ENCODE results near the gene PLAC1.

The PLAC1 gene

DNA sequence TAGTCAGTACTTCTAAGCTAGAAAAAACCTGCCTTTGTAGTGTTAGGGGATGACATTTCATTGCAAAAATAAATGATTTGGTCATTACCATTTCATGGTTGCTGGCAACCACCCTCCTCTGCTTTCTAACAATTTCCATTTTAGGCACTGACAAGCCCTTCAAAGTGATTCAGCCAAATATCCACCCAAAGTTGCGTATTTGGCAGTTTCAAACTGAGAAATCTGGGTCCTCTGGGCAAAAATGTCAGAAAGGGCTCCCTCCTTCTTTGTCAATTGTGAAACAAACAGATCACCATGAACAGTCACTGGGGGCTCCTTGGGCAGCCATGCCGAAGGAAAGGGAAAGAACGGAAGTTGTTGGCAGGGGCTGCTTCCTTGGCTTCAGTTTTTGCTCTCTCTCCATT, 33.0 kb downstream of the PLAC1 start:
- TF ChIP-seq, protein P1, sequence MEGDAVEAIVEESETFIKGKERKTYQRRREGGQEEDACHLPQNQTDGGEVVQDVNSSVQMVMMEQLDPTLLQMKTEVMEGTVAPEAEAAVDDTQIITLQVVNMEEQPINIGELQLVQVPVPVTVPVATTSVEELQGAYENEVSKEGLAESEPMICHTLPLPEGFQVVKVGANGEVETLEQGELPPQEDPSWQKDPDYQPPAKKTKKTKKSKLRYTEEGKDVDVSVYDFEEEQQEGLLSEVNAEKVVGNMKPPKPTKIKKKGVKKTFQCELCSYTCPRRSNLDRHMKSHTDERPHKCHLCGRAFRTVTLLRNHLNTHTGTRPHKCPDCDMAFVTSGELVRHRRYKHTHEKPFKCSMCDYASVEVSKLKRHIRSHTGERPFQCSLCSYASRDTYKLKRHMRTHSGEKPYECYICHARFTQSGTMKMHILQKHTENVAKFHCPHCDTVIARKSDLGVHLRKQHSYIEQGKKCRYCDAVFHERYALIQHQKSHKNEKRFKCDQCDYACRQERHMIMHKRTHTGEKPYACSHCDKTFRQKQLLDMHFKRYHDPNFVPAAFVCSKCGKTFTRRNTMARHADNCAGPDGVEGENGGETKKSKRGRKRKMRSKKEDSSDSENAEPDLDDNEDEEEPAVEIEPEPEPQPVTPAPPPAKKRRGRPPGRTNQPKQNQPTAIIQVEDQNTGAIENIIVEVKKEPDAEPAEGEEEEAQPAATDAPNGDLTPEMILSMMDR (conservative IDR thresholded peaks at IDR 0.05; ENCODE audit: low read depth, low read length), result no peak
- no peak overlapping the region for H3K4me3 ChIP-seq (ENCODE audit: low read depth, low read length)
- DNase-seq (ENCODE audit: low read depth), result no peak

DNA sequence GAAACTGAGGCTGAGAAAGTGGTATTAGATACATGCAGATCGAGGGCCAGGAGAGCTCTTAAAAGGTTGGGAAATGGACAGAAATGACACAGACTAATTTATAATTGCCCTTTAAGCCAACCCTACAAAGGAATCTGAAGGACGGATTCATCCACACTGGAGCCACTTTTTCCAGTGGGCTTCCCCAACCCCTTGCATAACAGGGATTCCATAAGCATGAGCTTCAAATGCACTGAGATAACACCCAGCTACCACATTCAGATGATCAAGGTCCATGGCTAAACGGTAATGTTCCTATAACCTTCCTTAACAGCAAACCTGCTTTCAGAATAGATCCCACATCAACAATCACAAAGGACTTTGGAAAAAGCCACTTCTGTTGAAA, 34.2 kb downstream of the PLAC1 start:
- no peak overlapping the region for H3K4me3 ChIP-seq (ENCODE audit: low read depth, low read length)
- no peak for DNase-seq (ENCODE audit: low read depth)
- TF ChIP-seq, protein P1 (conservative IDR thresholded peaks at IDR 0.05; ENCODE audit: low read depth, low read length), result no peak

DNA sequence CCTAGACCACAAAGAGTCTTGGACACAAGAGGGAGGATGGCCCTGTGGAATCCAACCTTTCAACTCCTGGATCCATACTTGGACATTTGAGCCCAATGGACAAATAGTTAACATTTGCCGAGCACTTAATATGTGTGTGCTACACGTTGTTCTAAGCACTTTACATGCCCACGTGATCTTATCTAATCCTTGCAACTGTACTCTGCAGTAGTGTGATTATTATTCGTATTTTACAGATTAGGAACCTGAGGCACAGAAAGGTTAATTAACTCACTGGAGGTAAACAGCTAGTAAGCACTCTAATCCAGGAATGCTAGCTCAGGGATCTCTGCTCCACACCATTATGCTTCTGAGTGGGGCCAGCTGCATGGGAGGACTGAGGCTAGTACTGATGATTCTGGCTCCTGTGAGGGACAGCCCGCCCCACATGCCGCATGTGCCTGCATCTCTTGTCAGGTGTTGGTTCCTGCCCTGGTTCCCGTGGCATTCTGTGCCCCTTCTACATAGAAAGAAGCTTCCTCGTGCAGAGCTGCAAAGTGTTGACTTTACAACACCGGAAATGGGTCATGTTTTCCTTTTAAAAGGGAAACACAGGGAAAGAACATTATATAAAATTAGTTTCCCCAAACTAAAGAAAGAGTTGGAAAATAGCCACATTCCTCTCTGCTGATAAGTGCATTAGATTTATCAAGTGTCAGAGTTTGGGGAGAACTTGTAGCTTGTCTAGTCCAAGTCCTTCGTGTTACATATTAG, 34.8 kb downstream of the PLAC1 start:
- peak; percentile 35 for DNase-seq (ENCODE audit: low read depth)
- H3K4me3 ChIP-seq (ENCODE audit: low read depth, low read length), result no peak overlapping the region
- TF ChIP-seq, protein P1 (conservative IDR thresholded peaks at IDR 0.05; ENCODE audit: low read depth, low read length), result no peak

DNA sequence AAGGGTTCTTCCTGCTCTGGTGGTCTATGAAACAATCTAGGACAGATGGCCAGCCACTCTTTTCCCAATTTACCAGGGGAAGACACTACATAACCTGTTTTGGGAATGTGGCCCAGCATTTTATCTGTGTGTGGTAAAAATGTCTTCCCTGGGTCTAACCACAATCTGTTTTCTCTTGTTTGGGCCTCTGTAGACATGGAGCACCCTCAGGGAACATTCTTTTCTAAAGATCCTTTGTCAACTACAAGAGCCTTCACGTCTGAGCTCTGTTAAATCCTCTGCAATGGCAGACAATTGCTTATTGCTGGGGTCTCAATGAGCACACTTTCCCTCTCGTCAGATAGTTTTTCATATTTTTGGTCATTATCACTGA, 35.5 kb downstream of the PLAC1 start:
- no peak overlapping the region for H3K4me3 ChIP-seq (ENCODE audit: low read depth, low read length)
- TF ChIP-seq, protein P1 (conservative IDR thresholded peaks at IDR 0.05; ENCODE audit: low read depth, low read length), result no peak
- DNase-seq (ENCODE audit: low read depth), result peak; percentile 48

DNA sequence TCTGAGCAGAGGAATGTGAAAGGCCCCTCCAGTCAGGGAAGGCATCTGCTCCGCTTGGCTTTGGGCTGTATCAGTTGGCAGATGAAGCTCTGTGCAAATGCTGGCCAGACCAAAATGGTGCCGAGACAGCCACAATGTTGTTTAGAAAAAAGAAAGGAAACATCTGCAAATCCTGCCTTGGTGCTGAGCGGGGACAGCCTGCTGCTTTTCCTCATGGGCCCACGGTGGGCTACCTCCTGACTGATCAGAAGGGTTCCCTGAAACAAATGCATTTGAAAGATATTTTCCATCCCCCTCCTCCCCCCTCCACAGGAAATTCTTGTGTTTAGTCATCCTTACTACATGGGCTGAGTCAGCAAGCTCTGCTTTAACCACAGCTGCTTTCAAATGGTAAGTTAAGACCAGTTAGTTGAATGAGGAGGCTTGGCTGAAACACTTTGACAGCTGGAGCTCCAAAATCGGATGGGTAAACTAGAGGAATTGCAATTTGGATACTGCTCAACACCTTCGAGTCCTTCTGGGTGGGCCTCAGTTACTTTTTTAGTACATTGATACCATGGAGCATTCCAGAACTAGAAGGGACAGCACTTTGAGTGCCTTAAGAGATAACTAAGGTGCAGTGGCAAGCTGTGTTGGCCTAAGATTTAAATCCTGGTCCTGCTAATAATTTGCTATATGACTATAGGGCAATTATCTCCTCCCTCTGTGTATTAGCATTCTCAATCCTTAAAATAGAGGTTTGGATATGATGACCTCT, 36.0 kb downstream of the PLAC1 start:
- no peak overlapping the region for H3K4me3 ChIP-seq (ENCODE audit: low read depth, low read length)
- DNase-seq (ENCODE audit: low read depth), result peak; percentile 89
- TF ChIP-seq, protein P1 (conservative IDR thresholded peaks at IDR 0.05; ENCODE audit: low read depth, low read length), result no peak

DNA sequence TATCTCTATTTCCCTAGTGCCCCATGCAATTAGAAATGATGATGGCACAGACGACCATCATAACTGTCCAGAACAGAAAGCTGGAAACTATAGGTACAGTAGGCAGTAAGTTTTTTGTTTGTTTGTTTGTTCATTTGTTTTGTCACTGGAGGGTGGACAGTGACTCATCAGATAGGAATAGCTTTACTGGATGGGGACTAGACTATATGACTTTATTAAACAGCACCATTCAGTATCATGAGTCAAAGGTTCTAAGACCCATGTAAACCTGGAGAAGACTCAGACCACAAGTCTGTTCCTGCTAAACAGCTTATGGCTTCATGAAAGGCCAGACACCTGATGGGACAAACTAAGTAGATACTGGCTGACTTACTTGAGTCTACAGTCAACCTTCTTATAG, 38.4 kb downstream of the PLAC1 start:
- TF ChIP-seq, protein P1 (conservative IDR thresholded peaks at IDR 0.05; ENCODE audit: low read depth, low read length), result no peak
- H3K4me3 ChIP-seq (ENCODE audit: low read depth, low read length), result no peak overlapping the region
- DNase-seq (ENCODE audit: low read depth), result no peak

Data from choroid plexus epithelial cell (primary cell).